GM12878 (cell line): ENCODE data around the gene TPD52L3. TPM values are rescaled to one million over a fixed set of nuclear protein-coding genes. Genes with fewer than 3 reads are reported as not detected.

Experiments used
- ATAC-seq: fragments of 200-7000 bp; cut with Tn5 transposase; 3 replicates; pipeline ENCODE4 v1.9.1; 2020; ENCODE audit warnings: mild to moderate bottlenecking, moderate library complexity
- BruUV-seq: library from RNA; stranded (reverse); fragments of 400-500 nt; replicated peaks from 2 replicates; lab custom pipeline; 2021; lab: Mats Ljungman, UMichigan
- CTCF ChIA-PET: fragments of 300-600 bp; sonication (Branson Sonifier 250); formaldehyde crosslinking; extraction: SDS; loops from one replicate; lab custom pipeline; 2021; ENCODE audit warnings: inconsistent platforms; lab: Yijun Ruan, JAX
- POLR2A ChIA-PET: fragments of 350-600 bp; formaldehyde crosslinking; extraction: SDS; loops from one replicate; lab custom pipeline; 2021; ENCODE audit warnings: inconsistent platforms; lab: Charles Lee
- RAD21 ChIA-PET: fragments of 300-600 bp; sonication (Branson Sonifier 250); formaldehyde crosslinking; loops from one replicate; lab custom pipeline; 2023; ENCODE audit warnings: antibody characterized with exemption; ENCODE audit not compliant: unreplicated experiment; lab: Charles Lee
- SMC1A ChIA-PET: fragments of 300-600 bp; sonication (Branson Sonifier 250); formaldehyde crosslinking; loops from one replicate; lab custom pipeline; 2023; ENCODE audit not compliant: unreplicated experiment, uncharacterized antibody; lab: Charles Lee
- DNase-seq: peaks from one replicate; pipeline ENCODE4 v3.0.0-alpha.2; 2011; ENCODE audit warnings: low read depth, low spot score
- FAIRE-seq: peaks from 3 replicates; lab custom pipeline; 2011; peaks lifted over from hg19 to GRCh38; lab: Jason Lieb, UNC
- H2AFZ ChIP-seq: 2 replicates; pipeline ENCODE4 v1.6.0; 2011; ENCODE audit warnings: low read depth, low read length, control low read depth; ENCODE audit not compliant: control insufficient read depth
- H3K27ac ChIP-seq: 2 replicates; pipeline ENCODE4 v1.5.1; 2011; ENCODE audit warnings: control low read depth; ENCODE audit not compliant: control insufficient read depth, insufficient read depth
- H3K27me3 ChIP-seq, 2 experiments: replicated peaks in 1 of 2; 2 replicates each; pipeline versions ENCODE4 v1.6.0 to v1.6.1; 2011; ENCODE audit warnings: low read length in 1 of 2; ENCODE audit not compliant: control insufficient read depth in 2 of 2, insufficient read depth in 2 of 2
- H3K36me3 ChIP-seq, 2 experiments: 2 replicates each; pipeline ENCODE4 v1.5.1; 2011; ENCODE audit warnings: low read length in 1 of 2; ENCODE audit not compliant: control insufficient read depth in 2 of 2, insufficient read depth in 2 of 2
- H3K4me1 ChIP-seq: 2 replicates; pipeline ENCODE4 v1.6.1; 2011; ENCODE audit warnings: mild to moderate bottlenecking, low read length, moderate library complexity, mixed read lengths; ENCODE audit not compliant: control insufficient read depth, insufficient read depth
- H3K4me2 ChIP-seq: 2 replicates; pipeline ENCODE4 v1.6.0; 2011; ENCODE audit warnings: control low read depth; ENCODE audit not compliant: control insufficient read depth, insufficient read depth
- H3K4me3 ChIP-seq: fragments of 200-600 bp; sonication (generic); 2 replicates; pipeline ENCODE4 v1.5.1; 2016
- H3K79me2 ChIP-seq: 2 replicates; pipeline ENCODE4 v1.6.0; 2011; ENCODE audit warnings: low read length; ENCODE audit not compliant: control insufficient read depth, insufficient read depth
- H3K9ac ChIP-seq: 2 replicates; pipeline ENCODE4 v1.8.0; 2011; ENCODE audit warnings: low read length, control low read depth, mixed read lengths; ENCODE audit not compliant: control insufficient read depth, insufficient read depth
- H3K9me3 ChIP-seq: replicated peaks from 3 replicates; pipeline ENCODE4 v1.5.1; 2011; ENCODE audit warnings: mild to moderate bottlenecking, low read length; ENCODE audit not compliant: control insufficient read depth, insufficient read depth
- H4K20me1 ChIP-seq: 2 replicates; pipeline ENCODE4 v1.6.0; 2011; ENCODE audit not compliant: control insufficient read depth, insufficient read depth
- ATF3 ChIP-seq: IDR thresholded peaks from 2 replicates; pipeline ENCODE4 v1.6.1; 2011; ENCODE audit warnings: low read depth, mild to moderate bottlenecking, low read length, moderate library complexity, borderline replicate concordance; ENCODE audit errors: extremely low read depth
- BHLHE40 ChIP-seq, 2 experiments: fragments of 450-650 bp in 1 of 2; IDR thresholded peaks; 2 replicates each; pipeline ENCODE4 v1.6.1; 2011 to 2017; ENCODE audit warnings: low read depth in 2 of 2, borderline replicate concordance in 1 of 2, improper control_type of control experiment in 1 of 2, low read length in 1 of 2, mild to moderate bottlenecking in 1 of 2
- CBX3 ChIP-seq: fragments of 200-600 bp; sonication (generic); IDR thresholded peaks from 2 replicates; pipeline ENCODE4 v1.6.1; 2016; ENCODE audit warnings: low read depth, borderline replicate concordance
- ESRRA ChIP-seq: IDR thresholded peaks from 2 replicates; pipeline ENCODE4 v1.6.1; 2012; ENCODE audit warnings: mild to moderate bottlenecking, low read length, improper control_type of control experiment
- GATAD2B ChIP-seq: fragments of 450-650 bp; conservative IDR thresholded peaks from 2 replicates; pipeline ENCODE4 v1.6.1; 2017; ENCODE audit warnings: low read depth, mild to moderate bottlenecking, moderate library complexity
- IKZF1 ChIP-seq: fragments of 450-650 bp; conservative IDR thresholded peaks from 2 replicates; pipeline ENCODE4 v1.6.1; 2017; ENCODE audit warnings: antibody characterized with exemption, mild to moderate bottlenecking
- IKZF2 ChIP-seq, 2 experiments: fragments of 450-650 bp; IDR thresholded peaks; 2 replicates each; pipeline ENCODE4 v1.6.1; 2017; ENCODE audit warnings: mild to moderate bottlenecking in 2 of 2, moderate library complexity in 2 of 2
- JUND ChIP-seq: IDR thresholded peaks from 2 replicates; pipeline ENCODE4 v1.6.1; 2012; ENCODE audit warnings: low read depth, mild to moderate bottlenecking, low read length, improper control_type of control experiment, moderate library complexity
- MEF2A ChIP-seq: IDR thresholded peaks from 2 replicates; pipeline ENCODE4 v1.6.1; 2011; ENCODE audit warnings: low read depth, mild to moderate bottlenecking, low read length, moderate library complexity; ENCODE audit not compliant: insufficient read depth
- MTA2 ChIP-seq: fragments of 450-650 bp; IDR thresholded peaks from 2 replicates; pipeline ENCODE4 v1.6.1; 2016; ENCODE audit warnings: low read depth, mild to moderate bottlenecking, moderate library complexity
- NR2C1 ChIP-seq: fragments of 450-650 bp; IDR thresholded peaks from 2 replicates; pipeline ENCODE4 v1.6.1; 2017; ENCODE audit warnings: antibody characterized with exemption, mild to moderate bottlenecking, moderate library complexity
- NR2F1 ChIP-seq: fragments of 450-650 bp; conservative IDR thresholded peaks from 2 replicates; pipeline ENCODE4 v1.6.1; 2017; ENCODE audit warnings: mild to moderate bottlenecking
- PKNOX1 ChIP-seq: fragments of 450-650 bp; IDR thresholded peaks from 2 replicates; pipeline ENCODE4 v1.6.1; 2016; ENCODE audit warnings: mild to moderate bottlenecking
- POLR2A ChIP-seq: IDR thresholded peaks from 2 replicates; pipeline ENCODE4 v1.6.1; 2011; ENCODE audit warnings: low read depth, mild to moderate bottlenecking, low read length
- POLR2AphosphoS5 ChIP-seq: IDR thresholded peaks from 2 replicates; pipeline ENCODE4 v1.6.1; 2011; ENCODE audit warnings: mild to moderate bottlenecking, low read length, inconsistent platforms
- RELA ChIP-seq: fragments of 450-650 bp; IDR thresholded peaks from 2 replicates; pipeline ENCODE4 v1.8.0; 2014; ENCODE audit warnings: borderline replicate concordance; ENCODE audit not compliant: partially characterized antibody
- SRF ChIP-seq, 2 experiments: IDR thresholded peaks; 2 replicates each; pipeline ENCODE4 v1.6.1; 2011; ENCODE audit warnings: low read depth in 2 of 2, low read length in 2 of 2, mild to moderate bottlenecking in 1 of 2, moderate library complexity in 1 of 2
- STAT1 ChIP-seq: fragments of 450-650 bp; conservative IDR thresholded peaks from 2 replicates; pipeline ENCODE4 v1.6.1; 2014; ENCODE audit warnings: antibody characterized with exemption, mild to moderate bottlenecking
- TCF12 ChIP-seq: IDR thresholded peaks from 2 replicates; pipeline ENCODE4 v1.6.1; 2011; ENCODE audit warnings: low read depth, mild to moderate bottlenecking, low read length
- TCF3 ChIP-seq: IDR thresholded peaks from 2 replicates; pipeline ENCODE4 v1.6.1; 2012; ENCODE audit warnings: low read depth, mild to moderate bottlenecking, low read length, borderline replicate concordance; ENCODE audit not compliant: insufficient read depth
- ZBTB33 ChIP-seq: fragments of 450-650 bp; IDR thresholded peaks from 2 replicates; pipeline ENCODE4 v1.6.1; 2017; ENCODE audit warnings: mild to moderate bottlenecking
- ZNF384 ChIP-seq: IDR thresholded peaks from 2 replicates; pipeline ENCODE4 v1.6.1; 2012; ENCODE audit warnings: low read depth, mild to moderate bottlenecking, low read length, improper control_type of control experiment, borderline replicate concordance
- WGBS: methylation state at CpG from one replicate; pipeline ENCODE4 v1.1.6; 2016; ENCODE audit warnings: low lambda C conversion rate; ENCODE audit not compliant: insufficient replicate concordance, insufficient coverage; ENCODE audit errors: missing lambda C conversion rate; 5-methylcytosine and 5-hydroxymethylcytosine counted together
- in situ Hi-C: fragments of 300-500 bp; cut with MboI; formaldehyde crosslinking; loops from 9 replicates; pipeline ENCODE4 v1.14.3; 2018; ENCODE audit warnings: mixed read lengths
- intact Hi-C: fragments of 100-400 bp; cut with micrococcal nuclease; formaldehyde crosslinking; loops from one replicate; pipeline ENCODE4 v1.14.2; 2022; ENCODE audit not compliant: unreplicated experiment
- polyA plus RNA-seq, 11 experiments: library from polyadenylated mRNA; depleted of rRNA in 4 of 11; unstranded in 6 of 11; stranded (reverse) in 5 of 11; fragments of >200 nt; fragmentation: Nextera tagmentation in 4 of 11; fragmentation: Illumina TruSeq in 1 of 11; extraction: Ambion mirVana in 4 of 11; extraction: Trizol in 1 of 11; gene quantifications; 1 replicate in 1 of 11; 2 replicates in 10 of 11; pipeline versions ENCODE4 v1.2.1 to v1.2.3, GENCODE V29; 2011 to 2016; ENCODE audit warnings: inconsistent platforms in 2 of 11, missing spikeins in 2 of 11, low read depth in 1 of 11
- total RNA-seq, 4 experiments: library from RNA; depleted of rRNA in 3 of 4; stranded (reverse); fragments of >200 nt in 3 of 4; fragmentation: Illumina TruSeq in 1 of 4; extraction: Trizol in 1 of 4; gene quantifications; 2 replicates each; pipeline versions ENCODE4 v1.2.1 to v1.2.3, GENCODE V29; 2013 to 2021

Gene TPD52L3
- total and polyA plus RNA-seq, 10 of the 15 experiments (the other 5 are each of a cell fraction or from before 2014, with no cell fraction given), result not detected

DNA sequence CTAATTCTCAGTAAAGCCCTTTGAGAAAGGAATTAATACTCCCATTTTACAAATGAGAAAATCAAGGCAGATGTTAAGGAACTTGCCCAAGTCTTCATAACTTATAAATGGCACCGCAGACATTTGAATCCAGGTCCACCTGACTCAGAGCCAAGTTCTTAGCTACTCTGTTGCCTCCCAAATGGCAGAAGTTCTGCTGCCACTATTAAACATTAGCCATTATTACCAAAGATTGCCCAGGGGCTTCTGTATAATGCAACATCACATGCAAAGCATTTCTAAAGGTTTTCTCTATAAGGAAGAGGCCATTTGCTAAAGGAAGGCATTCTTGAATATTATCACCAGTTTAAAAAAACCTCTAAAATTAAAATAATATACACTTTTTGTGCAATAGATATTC is 28.3 kb downstream of the TPD52L3 start (continued):
- TF ChIP-seq RELA, result no peak
- no peak for TF ChIP-seq NR2F1
- TF ChIP-seq POLR2A, result no peak
- TF ChIP-seq ESRRA, result no peak

GRCh38 chr9:6356904-6357303 is 28.7 kb downstream of the TPD52L3 start:
- intact Hi-C loops (loop anchor here (10.0 kb wide), 1 partner anchor 378 kb away; no protein-coding TSS in a partner anchor), in situ Hi-C loops (no loop called here)
- CTCF ChIA-PET, result interaction anchor here (0.6 to 7.4 kb wide), 11 partner anchors 10 to 411 kb away, joined by 3 to 123 read pairs (median 4); no protein-coding TSS in a partner anchor
- no peaks in the 10 kb centered on the region for H3K36me3 ChIP-seq
- no peak overlapping the region for H3K4me2 ChIP-seq
- POLR2A ChIA-PET, result interaction anchor here (0.6 to 1.2 kb wide), 3 partner anchors 58 to 398 kb away, joined by 3 to 4 read pairs (median 3); no protein-coding TSS in a partner anchor
- TF ChIP-seq STAT1 (no peak), TCF12 (no peak), CBX3 (no peak), IKZF1 (no peak), GATAD2B (no peak), JUND (no peak), ZNF384 (no peak), BHLHE40 (IDR thresholded peaks at IDR 0.05; ENCODE audit: borderline replicate concordance in 1 of 2, low read depth in 2 of 2, low read length in 1 of 2) (no peak), NR2C1 (no peak), IKZF2 (IDR thresholded peaks at IDR 0.05) (no peak), TCF3 (no peak), PKNOX1 (no peak), ZBTB33 (no peak), MEF2A (no peak), ATF3 (no peak), POLR2AphosphoS5 (no peak), MTA2 (no peak), SRF (IDR thresholded peaks at IDR 0.05; ENCODE audit: low read depth in 2 of 2, low read length in 2 of 2) (no peak)
- H3K9ac ChIP-seq, result no peak overlapping the region
- ATAC-seq, result peak; percentile 14; the same call in 2 of the 3 replicates
- H3K79me2 ChIP-seq, result no peaks in the 10 kb centered on the region
- H3K27me3 ChIP-seq, result no peaks in the 10 kb centered on the region
- H3K4me3 ChIP-seq, result no peak overlapping the region
- DNase-seq, result no peak
- peaks cover 15% of the 10 kb centered on the region for H3K4me1 ChIP-seq
- RAD21 ChIA-PET, result interaction anchor here (1.0 to 5.3 kb wide), 5 partner anchors 8 to 219 kb away, joined by 3 to 41 read pairs (median 5); no protein-coding TSS in a partner anchor
- no peaks in the 10 kb centered on the region for H3K9me3 ChIP-seq
- no peak overlapping the region for H2AFZ ChIP-seq
- H4K20me1 ChIP-seq, result no peaks in the 10 kb centered on the region
- H3K27ac ChIP-seq, result no peak overlapping the region
- no TSS peak for BruUV-seq
- SMC1A ChIA-PET, result interaction anchor here (0.7 to 5.4 kb wide), 12 partner anchors 8 to 219 kb away, joined by 3 to 84 read pairs (median 4); partner anchors contain the start of gene UHRF2
- FAIRE-seq, result no peak
- 100% methylated on average over 1 of the region's 1 CpG for WGBS
